ENCODE results near the gene MRPL55. TPM values are rescaled to one million over a fixed set of nuclear protein-coding genes. Genes with fewer than 3 reads are reported as not detected.
A peak's percentile ranks its signal among the peaks of the same experiment; 100 is the strongest.

Gene MRPL55
- total RNA-seq, 1 experiment from 2014 or later: 172 TPM

DNA sequence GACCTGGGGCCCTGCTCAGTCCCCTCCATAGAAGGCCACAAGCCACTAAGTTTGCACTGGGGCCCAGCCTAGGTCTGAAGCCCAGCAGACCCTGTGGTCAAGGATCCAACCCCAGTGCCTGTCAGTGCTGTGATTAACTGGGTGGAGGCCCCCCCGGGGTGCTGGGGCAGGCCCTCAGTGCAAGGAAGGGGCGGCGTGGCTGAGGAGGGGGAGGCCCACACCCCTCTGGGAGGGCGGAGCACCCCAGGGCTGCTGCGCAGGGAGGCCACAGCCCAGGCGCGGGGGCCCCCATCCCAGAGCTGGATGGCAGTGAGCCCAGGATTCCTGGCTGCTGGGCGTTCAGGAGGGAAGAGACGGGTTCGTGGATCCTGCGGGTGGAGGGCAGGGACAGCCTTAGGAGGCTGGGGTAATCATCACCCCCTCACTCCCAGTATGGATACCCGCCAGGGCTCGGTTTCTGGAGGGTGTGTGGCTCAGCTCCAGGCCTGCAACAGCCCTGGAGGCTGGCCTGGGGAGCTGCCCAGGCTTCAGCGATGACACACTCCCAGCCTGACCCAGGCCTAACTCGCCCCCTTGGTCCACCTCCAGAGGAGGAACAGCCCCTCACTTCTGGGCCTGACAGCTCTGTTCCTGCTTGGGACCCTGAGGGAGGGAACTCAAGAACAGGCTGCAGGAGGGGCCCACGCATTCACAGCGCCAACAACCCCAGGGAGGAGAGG is 41.5 kb upstream of the MRPL55 start:
- DNase-seq: peak; percentile 61
- H3K36me3 ChIP-seq (replicated peaks; ENCODE audit: control insufficient read depth, insufficient read depth, low read length): no peaks in the 10 kb centered on the region
- H3K27me3 ChIP-seq (ENCODE audit: control insufficient read depth, insufficient read depth, low read length): no peaks in the 10 kb centered on the region
- no peak overlapping the region for H3K4me3 ChIP-seq (ENCODE audit: insufficient read depth, low read depth, low read length)

DNA sequence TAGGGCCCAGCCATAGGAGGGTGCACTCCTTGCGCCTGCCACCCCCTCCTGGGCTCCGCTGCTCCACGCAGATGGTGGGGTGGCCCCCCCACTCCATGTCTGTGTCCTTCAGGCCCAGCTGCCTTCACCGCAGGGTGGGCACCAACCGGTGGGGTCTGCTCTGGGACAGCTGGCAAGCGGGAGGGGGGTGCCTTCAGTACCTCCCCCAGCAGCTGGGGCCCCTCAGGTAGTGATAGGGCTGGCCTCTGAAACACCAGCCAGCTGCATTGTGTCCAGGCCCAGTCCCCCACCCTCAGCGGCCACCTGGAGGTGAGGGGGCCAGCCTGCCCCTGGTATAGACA is 41.0 kb upstream of the MRPL55 start:
- H3K27me3 ChIP-seq (ENCODE audit: control insufficient read depth, insufficient read depth, low read length): no peaks in the 10 kb centered on the region
- H3K36me3 ChIP-seq (replicated peaks; ENCODE audit: control insufficient read depth, insufficient read depth, low read length): no peaks in the 10 kb centered on the region
- no peak for DNase-seq
- no peak overlapping the region for H3K4me3 ChIP-seq (ENCODE audit: insufficient read depth, low read depth, low read length)

- peak within 1 kb of the TSS; percentile 5; the same call in 1 of the 2 replicates for H3K4me3 ChIP-seq (ENCODE audit: insufficient read depth, low read depth, low read length)
- H3K27me3 ChIP-seq (ENCODE audit: control insufficient read depth, insufficient read depth, low read length): no peaks in the 10 kb centered on the region
- H3K36me3 ChIP-seq (replicated peaks; ENCODE audit: control insufficient read depth, insufficient read depth, low read length): no peaks in the 10 kb centered on the region
- DNase-seq: peak; percentile 91
These were observed 40.5 kb upstream of the MRPL55 start, which contains the start of gene GJC2 for GRCh38 chr1:228149406-228150119. TSS of gene GJC2 (plus strand) at chr1:228149930. CDS start at chr1:228157759, 7,829 bp downstream.

GRCh38 chr1:228148935-228149405 is 39.9 kb upstream of the MRPL55 start:
- Histone ChIP-seq H3K36me3 (replicated peaks; ENCODE audit: control insufficient read depth, insufficient read depth, low read length) (no peaks in the 10 kb centered on the region), H3K4me3 (ENCODE audit: insufficient read depth, low read depth, low read length) (no peak overlapping the region), H3K27me3 (ENCODE audit: control insufficient read depth, insufficient read depth, low read length) (no peaks in the 10 kb centered on the region)
- no peak for DNase-seq

GRCh38 chr1:228148196-228148861 is 39.2 kb upstream of the MRPL55 start:
- peak; percentile 54 for DNase-seq
- Histone ChIP-seq H3K27me3 (ENCODE audit: control insufficient read depth, insufficient read depth, low read length) (no peaks in the 10 kb centered on the region), H3K4me3 (ENCODE audit: insufficient read depth, low read depth, low read length) (no peak overlapping the region), H3K36me3 (replicated peaks; ENCODE audit: control insufficient read depth, insufficient read depth, low read length) (no peaks in the 10 kb centered on the region)

DNA sequence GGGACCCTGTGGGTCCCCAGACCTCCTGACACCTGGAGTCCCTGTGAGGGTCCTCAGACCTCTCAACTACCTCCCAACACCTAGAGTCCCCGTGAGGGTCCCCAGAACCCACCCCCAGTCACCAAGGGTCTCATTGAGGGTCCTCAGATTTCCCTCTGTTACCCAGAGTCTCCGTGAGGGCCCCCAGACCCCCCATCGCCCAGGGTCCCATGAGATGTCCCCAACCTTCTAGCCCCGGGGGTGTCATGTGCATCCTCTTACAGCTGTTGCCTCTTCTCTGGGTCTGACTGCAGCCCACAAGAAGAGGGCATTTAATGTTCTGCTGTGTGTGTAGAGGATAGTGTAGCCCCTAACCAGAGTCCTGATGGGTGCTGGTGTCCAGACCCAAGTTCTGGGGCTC is 38.7 kb upstream of the MRPL55 start:
- no peak overlapping the region for H3K4me3 ChIP-seq (ENCODE audit: insufficient read depth, low read depth, low read length)
- peak; percentile 41 for DNase-seq
- H3K27me3 ChIP-seq (ENCODE audit: control insufficient read depth, insufficient read depth, low read length): no peaks in the 10 kb centered on the region
- H3K36me3 ChIP-seq (replicated peaks; ENCODE audit: control insufficient read depth, insufficient read depth, low read length): no peaks in the 10 kb centered on the region

DNA sequence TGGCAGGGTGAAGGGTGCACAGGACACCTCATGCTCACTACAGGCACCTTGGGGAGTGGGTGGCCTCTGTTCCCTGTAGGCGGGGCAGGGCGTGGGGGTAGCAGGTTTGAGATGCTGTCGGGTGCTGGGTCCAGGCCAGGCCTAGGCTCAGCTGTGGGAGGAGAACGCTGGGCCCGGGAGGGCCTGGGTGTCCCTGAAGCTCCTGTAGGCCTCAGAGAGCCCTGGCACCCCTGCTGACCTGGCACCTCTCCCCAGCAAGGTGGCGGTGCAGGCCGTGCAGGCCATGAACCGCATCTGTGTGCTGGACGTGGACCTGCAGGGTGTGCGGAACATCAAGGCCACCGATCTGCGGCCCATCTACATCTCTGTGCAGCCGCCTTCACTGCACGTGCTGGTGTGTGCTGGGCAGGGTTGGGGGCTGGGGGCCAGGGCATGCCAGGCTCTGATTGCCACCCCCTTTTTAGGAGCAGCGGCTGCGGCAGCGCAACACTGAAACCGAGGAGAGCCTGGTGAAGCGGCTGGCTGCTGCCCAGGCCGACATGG is 38.1 kb upstream of the MRPL55 start:
- H3K27me3 ChIP-seq (ENCODE audit: control insufficient read depth, insufficient read depth, low read length): no peaks in the 10 kb centered on the region
- no peak overlapping the region for H3K4me3 ChIP-seq (ENCODE audit: insufficient read depth, low read depth, low read length)
- DNase-seq: peak; percentile 43
- H3K36me3 ChIP-seq (replicated peaks; ENCODE audit: control insufficient read depth, insufficient read depth, low read length): no peaks in the 10 kb centered on the region

GRCh38 chr1:228146417-228147150 is 37.5 kb upstream of the MRPL55 start:
- H3K36me3 ChIP-seq (replicated peaks; ENCODE audit: control insufficient read depth, insufficient read depth, low read length): no peaks in the 10 kb centered on the region
- no peak overlapping the region for H3K4me3 ChIP-seq (ENCODE audit: insufficient read depth, low read depth, low read length)
- DNase-seq: peak; percentile 43
- H3K27me3 ChIP-seq (ENCODE audit: control insufficient read depth, insufficient read depth, low read length): no peaks in the 10 kb centered on the region

DNA sequence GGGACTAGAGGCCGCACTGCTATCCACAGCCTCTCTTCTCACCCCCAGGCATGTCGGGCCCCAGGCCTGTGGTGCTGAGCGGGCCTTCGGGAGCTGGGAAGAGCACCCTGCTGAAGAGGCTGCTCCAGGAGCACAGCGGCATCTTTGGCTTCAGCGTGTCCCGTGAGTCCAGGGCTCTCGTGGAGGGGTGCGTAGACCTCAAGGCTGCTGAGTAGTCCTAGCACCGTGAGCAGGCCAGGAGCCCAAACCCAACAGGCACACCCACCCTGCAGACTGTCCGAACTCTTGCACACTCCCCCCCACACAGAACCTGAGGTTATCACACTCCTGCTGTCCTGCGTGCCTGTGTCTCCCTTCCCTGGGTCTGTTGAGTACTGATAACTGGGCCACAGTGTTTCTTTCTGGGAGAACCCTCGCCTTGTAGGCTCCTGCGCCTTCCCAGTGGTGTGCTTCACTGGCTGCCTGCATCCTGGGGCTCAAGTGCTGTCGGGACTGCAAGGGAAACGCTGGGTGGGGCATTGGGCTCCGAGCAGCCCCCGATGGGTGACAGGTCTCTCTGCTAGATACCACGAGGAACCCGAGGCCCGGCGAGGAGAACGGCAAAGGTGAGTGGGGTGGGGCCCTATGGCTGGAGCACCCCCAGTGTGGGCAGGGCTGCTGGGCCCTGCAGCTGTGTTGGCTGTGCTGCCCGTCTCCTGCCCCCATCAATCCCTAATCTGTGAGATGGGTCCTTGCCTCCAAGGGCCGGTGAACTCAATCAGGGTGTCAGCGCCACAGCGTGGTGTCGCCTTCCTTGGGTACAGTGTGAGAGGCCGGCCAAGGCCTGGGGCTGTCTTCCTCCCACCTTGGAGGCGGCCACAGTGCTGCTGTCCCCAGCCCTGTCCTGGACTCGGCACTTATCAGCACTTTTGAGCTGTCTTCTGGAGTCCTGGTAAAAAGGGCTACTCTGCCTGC is 36.6 kb upstream of the MRPL55 start:
- DNase-seq: peak; percentile 43
- Histone ChIP-seq H3K4me3 (ENCODE audit: insufficient read depth, low read depth, low read length) (no peak overlapping the region), H3K36me3 (replicated peaks; ENCODE audit: control insufficient read depth, insufficient read depth, low read length) (no peaks in the 10 kb centered on the region), H3K27me3 (ENCODE audit: control insufficient read depth, insufficient read depth, low read length) (no peaks in the 10 kb centered on the region)

- DNase-seq: peak; percentile 47
- Histone ChIP-seq H3K4me3 (ENCODE audit: insufficient read depth, low read depth, low read length) (no peak overlapping the region), H3K27me3 (ENCODE audit: control insufficient read depth, insufficient read depth, low read length) (no peaks in the 10 kb centered on the region), H3K36me3 (replicated peaks; ENCODE audit: control insufficient read depth, insufficient read depth, low read length) (no peaks in the 10 kb centered on the region)
These were observed 35.9 kb upstream of the MRPL55 start for GRCh38 chr1:228144993-228145343.

GRCh38 chr1:228144193-228144992 is 35.3 kb upstream of the MRPL55 start:
- Histone ChIP-seq H3K36me3 (replicated peaks; ENCODE audit: control insufficient read depth, insufficient read depth, low read length) (no peaks in the 10 kb centered on the region), H3K27me3 (ENCODE audit: control insufficient read depth, insufficient read depth, low read length) (no peaks in the 10 kb centered on the region), H3K4me3 (ENCODE audit: insufficient read depth, low read depth, low read length) (no peak overlapping the region)
- DNase-seq: peak; percentile 57

GRCh38 chr1:228143480-228144192 is 34.5 kb upstream of the MRPL55 start:
- H3K36me3 ChIP-seq (replicated peaks; ENCODE audit: control insufficient read depth, insufficient read depth, low read length): no peaks in the 10 kb centered on the region
- no peaks in the 10 kb centered on the region for H3K27me3 ChIP-seq (ENCODE audit: control insufficient read depth, insufficient read depth, low read length)
- H3K4me3 ChIP-seq (ENCODE audit: insufficient read depth, low read depth, low read length): no peak overlapping the region
- peak; percentile 49 for DNase-seq

Measured in H7 (cell line).